ENCODE data around the gene LGALS1. TPM values are rescaled to one million over a fixed set of nuclear protein-coding genes. Genes with fewer than 3 reads are reported as not detected.

Gene LGALS1
- total and polyA plus RNA-seq, 2 donors: 482 to 554 TPM

DNA sequence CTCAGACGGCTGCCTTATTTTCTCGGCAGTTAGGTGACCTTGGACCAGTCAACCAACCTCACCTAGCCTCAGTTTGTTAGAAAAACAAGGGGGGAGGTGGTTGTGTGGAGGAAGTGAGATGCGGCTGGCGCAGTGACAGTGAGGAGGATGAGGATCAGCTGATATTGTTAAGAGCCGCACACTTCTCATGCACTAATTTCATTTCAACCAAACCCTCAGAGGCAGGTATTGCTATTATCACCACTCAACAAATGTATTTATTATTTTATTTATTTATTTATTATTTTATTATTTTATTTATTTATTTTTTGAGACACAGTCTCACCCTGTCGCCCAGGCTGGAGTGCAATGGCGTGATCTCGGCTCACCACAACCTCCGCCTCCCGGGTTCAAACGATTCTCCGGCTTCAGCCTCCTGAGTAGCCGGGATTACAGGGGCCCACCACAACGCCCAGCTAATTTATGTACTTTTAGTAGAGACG lies 2.1 kb downstream of the LGALS1 start:
- no peak for DNase-seq (ENCODE audit: low read depth in 6 of 9, low spot score in 9 of 9)

DNA sequence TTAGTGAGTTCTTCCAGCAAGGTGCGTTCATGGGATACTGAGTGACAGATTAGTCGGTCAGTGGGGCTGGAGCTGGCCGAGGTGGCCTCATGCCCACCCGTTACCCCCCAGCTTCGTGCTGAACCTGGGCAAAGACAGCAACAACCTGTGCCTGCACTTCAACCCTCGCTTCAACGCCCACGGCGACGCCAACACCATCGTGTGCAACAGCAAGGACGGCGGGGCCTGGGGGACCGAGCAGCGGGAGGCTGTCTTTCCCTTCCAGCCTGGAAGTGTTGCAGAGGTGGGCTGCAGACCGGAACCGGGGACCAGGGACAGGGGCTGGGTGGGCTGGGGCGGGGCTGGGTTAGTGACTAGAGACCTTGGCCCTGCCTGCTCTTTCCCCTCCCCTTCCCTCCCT lies 2.9 kb downstream of the LGALS1 start:
- H3K4me1 ChIP-seq (ENCODE audit: control insufficient read depth in 2 of 2, insufficient read depth in 2 of 2, low read length in 2 of 2): peaks cover 23 to 59% of the 10 kb centered on the region in 2 donors
- 90% methylated on average over 18 of the region's 18 CpGs for WGBS
- DNase-seq (ENCODE audit: low read depth in 6 of 9, low spot score in 9 of 9): no peak
- H3K4me3 ChIP-seq (ENCODE audit: low read length in 2 of 2): no peak overlapping the region
- peak overlapping the region in 1 of 2 donors; percentile 99 for H3K27ac ChIP-seq (ENCODE audit: low read depth in 1 of 2, low read length in 1 of 2)
- H3K9me3 ChIP-seq (ENCODE audit: control insufficient read depth in 2 of 2, insufficient read depth in 1 of 2, low read length in 1 of 2): peaks cover 0 to 4% of the 10 kb centered on the region in 2 donors
- peaks cover 0 to 2% of the 10 kb centered on the region in 2 donors for H3K27me3 ChIP-seq (ENCODE audit: control insufficient read depth in 2 of 2, insufficient read depth in 1 of 2, low read length in 1 of 2)
- H3K36me3 ChIP-seq (ENCODE audit: control insufficient read depth in 2 of 2, insufficient read depth in 2 of 2, low read length in 1 of 2): peaks cover 0 to 3% of the 10 kb centered on the region in 2 donors

More for the DNA sequence above, 2.1 kb downstream of the LGALS1 start:
- H3K9me3 ChIP-seq (ENCODE audit: control insufficient read depth in 2 of 2, insufficient read depth in 1 of 2, low read length in 1 of 2): peaks cover 0 to 4% of the 10 kb centered on the region in 2 donors
- peaks cover 0 to 3% of the 10 kb centered on the region in 2 donors for H3K36me3 ChIP-seq (ENCODE audit: control insufficient read depth in 2 of 2, insufficient read depth in 2 of 2, low read length in 1 of 2)
- WGBS: 58% methylated on average over 15 of the region's 15 CpGs
- peak overlapping the region; percentile 72 for H3K4me3 ChIP-seq (ENCODE audit: low read length in 2 of 2)
- peak overlapping the region; percentile 99 for H3K27ac ChIP-seq (ENCODE audit: low read depth in 1 of 2, low read length in 1 of 2)
- H3K27me3 ChIP-seq (ENCODE audit: control insufficient read depth in 2 of 2, insufficient read depth in 1 of 2, low read length in 1 of 2): peaks cover 0 to 2% of the 10 kb centered on the region in 2 donors
- peaks cover 31 to 68% of the 10 kb centered on the region in 2 donors for H3K4me1 ChIP-seq (ENCODE audit: control insufficient read depth in 2 of 2, insufficient read depth in 2 of 2, low read length in 2 of 2)

DNA sequence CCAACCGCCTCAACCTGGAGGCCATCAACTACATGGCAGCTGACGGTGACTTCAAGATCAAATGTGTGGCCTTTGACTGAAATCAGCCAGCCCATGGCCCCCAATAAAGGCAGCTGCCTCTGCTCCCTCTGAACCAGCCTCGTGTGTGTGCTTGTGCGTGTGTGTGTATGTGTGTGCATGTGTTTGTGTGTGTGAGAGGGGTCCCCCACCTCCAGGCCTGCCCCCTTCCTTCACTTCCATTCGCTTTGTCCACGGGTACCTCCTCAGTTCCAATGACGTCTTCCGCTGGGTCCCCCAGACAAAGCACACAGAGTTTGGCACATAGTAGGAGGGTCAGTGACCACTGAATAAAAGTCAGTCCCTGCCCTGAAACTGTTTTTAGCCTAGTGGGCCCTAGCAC lies 4.2 kb downstream of the LGALS1 start:
- H3K9me3 ChIP-seq (ENCODE audit: control insufficient read depth in 2 of 2, insufficient read depth in 1 of 2, low read length in 1 of 2): peaks cover 0 to 4% of the 10 kb centered on the region in 2 donors
- no peak for DNase-seq (ENCODE audit: low read depth in 6 of 9, low spot score in 9 of 9)
- WGBS: 92% methylated on average over 8 of the region's 8 CpGs
- no peak overlapping the region for H3K27ac ChIP-seq (ENCODE audit: low read depth in 1 of 2, low read length in 1 of 2)
- peaks cover 0 to 3% of the 10 kb centered on the region in 2 donors for H3K36me3 ChIP-seq (ENCODE audit: control insufficient read depth in 2 of 2, insufficient read depth in 2 of 2, low read length in 1 of 2)
- peaks cover 0 to 2% of the 10 kb centered on the region in 2 donors for H3K27me3 ChIP-seq (ENCODE audit: control insufficient read depth in 2 of 2, insufficient read depth in 1 of 2, low read length in 1 of 2)
- H3K4me3 ChIP-seq (ENCODE audit: low read length in 2 of 2): no peak overlapping the region
- H3K4me1 ChIP-seq (ENCODE audit: control insufficient read depth in 2 of 2, insufficient read depth in 2 of 2, low read length in 2 of 2): peaks cover 23 to 46% of the 10 kb centered on the region in 2 donors

- DNase-seq (ENCODE audit: low read depth in 6 of 9, low spot score in 9 of 9): no peak
- H3K36me3 ChIP-seq (ENCODE audit: control insufficient read depth in 2 of 2, insufficient read depth in 2 of 2, low read length in 1 of 2): peaks cover 0 to 3% of the 10 kb centered on the region in 2 donors
- WGBS: 97% methylated on average over 7 of the region's 7 CpGs
- peaks cover 0 to 2% of the 10 kb centered on the region in 2 donors for H3K27me3 ChIP-seq (ENCODE audit: control insufficient read depth in 2 of 2, insufficient read depth in 1 of 2, low read length in 1 of 2)
- H3K4me3 ChIP-seq (ENCODE audit: low read length in 2 of 2): no peak overlapping the region
- H3K27ac ChIP-seq (ENCODE audit: low read depth in 1 of 2, low read length in 1 of 2): no peak overlapping the region
- peaks cover 16 to 40% of the 10 kb centered on the region in 2 donors for H3K4me1 ChIP-seq (ENCODE audit: control insufficient read depth in 2 of 2, insufficient read depth in 2 of 2, low read length in 2 of 2)
- H3K9me3 ChIP-seq (ENCODE audit: control insufficient read depth in 2 of 2, insufficient read depth in 1 of 2, low read length in 1 of 2): peaks cover 0 to 4% of the 10 kb centered on the region in 2 donors
Measured at GRCh38 chr22:37680191-37680851, 4.9 kb downstream of the LGALS1 start.

GRCh38 chr22:37681001-37681424 lies 5.6 kb downstream of the LGALS1 start:
- no peak for DNase-seq (ENCODE audit: low read depth in 6 of 9, low spot score in 9 of 9)
- 92% methylated on average over 2 of the region's 2 CpGs for WGBS
- H3K9me3 ChIP-seq (ENCODE audit: control insufficient read depth in 2 of 2, insufficient read depth in 1 of 2, low read length in 1 of 2): peaks cover 0 to 4% of the 10 kb centered on the region in 2 donors
- peaks cover 11 to 39% of the 10 kb centered on the region in 2 donors for H3K4me1 ChIP-seq (ENCODE audit: control insufficient read depth in 2 of 2, insufficient read depth in 2 of 2, low read length in 2 of 2)
- peak overlapping the region in 1 of 2 donors; percentile 41 for H3K27ac ChIP-seq (ENCODE audit: low read depth in 1 of 2, low read length in 1 of 2)
- H3K36me3 ChIP-seq (ENCODE audit: control insufficient read depth in 2 of 2, insufficient read depth in 2 of 2, low read length in 1 of 2): peaks cover 0 to 3% of the 10 kb centered on the region in 2 donors
- H3K4me3 ChIP-seq (ENCODE audit: low read length in 2 of 2): no peak overlapping the region
- H3K27me3 ChIP-seq (ENCODE audit: control insufficient read depth in 2 of 2, insufficient read depth in 1 of 2, low read length in 1 of 2): peaks cover 0 to 2% of the 10 kb centered on the region in 2 donors

DNA sequence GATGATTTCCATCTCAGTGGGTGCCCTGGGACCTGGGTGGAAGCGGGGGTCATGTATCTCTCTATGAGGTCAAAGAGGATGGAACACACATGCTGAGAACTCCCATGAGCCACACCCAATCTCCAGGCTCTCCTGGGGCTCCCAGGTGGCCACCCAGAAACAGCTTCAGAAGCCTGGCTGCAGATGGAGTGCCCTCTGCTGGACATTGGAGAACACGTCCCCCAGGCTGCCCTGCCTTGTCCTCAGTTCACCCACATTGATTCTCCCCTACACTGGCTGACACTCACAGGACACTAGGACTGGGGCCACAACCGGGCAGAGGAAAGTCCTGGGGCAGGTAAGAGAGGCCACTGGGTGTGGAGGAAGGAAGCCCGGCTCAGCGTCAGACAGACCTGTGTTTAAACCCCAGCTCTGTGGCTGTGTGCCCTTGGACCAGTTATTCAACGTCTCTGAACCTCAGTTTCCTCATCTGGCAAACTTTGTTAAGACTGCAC lies 6.2 kb downstream of the LGALS1 start:
- no peak overlapping the region for H3K4me3 ChIP-seq (ENCODE audit: low read length in 2 of 2)
- H3K27ac ChIP-seq (ENCODE audit: low read depth in 1 of 2, low read length in 1 of 2): peak overlapping the region in 1 of 2 donors; percentile 41
- 37% methylated on average over 6 of the region's 6 CpGs for WGBS
- DNase-seq (ENCODE audit: low read depth in 6 of 9, low spot score in 9 of 9): peak in 4 of 9 donors; percentile 55 to 83 (median 76)
- H3K4me1 ChIP-seq (ENCODE audit: control insufficient read depth in 2 of 2, insufficient read depth in 2 of 2, low read length in 2 of 2): peaks cover 8 to 34% of the 10 kb centered on the region in 2 donors
- peaks cover 0 to 4% of the 10 kb centered on the region in 2 donors for H3K9me3 ChIP-seq (ENCODE audit: control insufficient read depth in 2 of 2, insufficient read depth in 1 of 2, low read length in 1 of 2)
- H3K36me3 ChIP-seq (ENCODE audit: control insufficient read depth in 2 of 2, insufficient read depth in 2 of 2, low read length in 1 of 2): peaks cover 0 to 3% of the 10 kb centered on the region in 2 donors
- peaks cover 0 to 2% of the 10 kb centered on the region in 2 donors for H3K27me3 ChIP-seq (ENCODE audit: control insufficient read depth in 2 of 2, insufficient read depth in 1 of 2, low read length in 1 of 2)

DNA sequence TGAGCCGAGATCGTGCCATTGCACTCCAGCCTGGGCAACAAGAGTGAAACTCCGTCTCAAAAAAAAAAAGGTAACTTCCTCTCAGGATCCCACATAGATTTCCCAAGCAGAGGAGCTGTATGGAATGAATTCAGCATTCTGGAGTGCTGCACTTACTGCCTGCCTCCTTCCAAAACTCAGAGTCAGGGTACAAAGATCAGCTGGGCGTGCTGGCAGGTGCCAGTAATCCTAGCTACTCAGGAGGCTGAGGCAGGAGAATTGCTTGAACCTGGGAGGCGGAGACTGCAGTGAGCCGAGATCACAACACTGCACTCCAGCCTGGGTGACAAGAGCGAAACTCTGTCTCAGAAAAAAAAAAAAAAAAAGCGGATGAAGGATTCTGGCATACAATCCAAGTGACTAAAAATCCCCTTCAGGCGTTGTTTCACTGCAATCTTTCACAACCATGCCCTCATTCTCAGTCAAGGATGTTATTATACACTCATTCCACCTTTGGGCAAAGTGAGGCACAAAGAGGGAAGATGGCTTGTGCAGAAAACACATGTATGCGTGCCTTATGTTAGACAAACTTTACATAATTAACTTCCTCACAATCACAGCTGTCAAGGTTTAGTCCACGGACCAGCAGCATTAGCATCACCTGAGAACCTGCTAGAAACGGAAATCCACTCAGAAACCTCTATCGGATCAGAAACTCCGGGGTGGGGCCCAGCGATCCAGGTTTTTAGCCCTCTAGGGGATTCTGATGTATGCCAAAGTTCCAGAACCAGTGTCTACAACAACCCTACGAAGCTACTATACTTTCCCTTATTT lies 9.6 kb downstream of the LGALS1 start:
- no peak for DNase-seq (ENCODE audit: low read depth in 6 of 9, low spot score in 9 of 9)
- peaks cover 15 to 18% of the 10 kb centered on the region in 2 donors for H3K36me3 ChIP-seq (ENCODE audit: control insufficient read depth in 2 of 2, insufficient read depth in 2 of 2, low read length in 1 of 2)
- no peaks in the 10 kb centered on the region for H3K27me3 ChIP-seq (ENCODE audit: control insufficient read depth in 2 of 2, insufficient read depth in 1 of 2, low read length in 1 of 2)
- H3K9me3 ChIP-seq (ENCODE audit: control insufficient read depth in 2 of 2, insufficient read depth in 1 of 2, low read length in 1 of 2): peaks cover 0 to 4% of the 10 kb centered on the region in 2 donors
- no peak overlapping the region for H3K4me3 ChIP-seq (ENCODE audit: low read length in 2 of 2)
- H3K27ac ChIP-seq (ENCODE audit: low read depth in 1 of 2, low read length in 1 of 2): no peak overlapping the region
- 93% methylated on average over 16 of the region's 16 CpGs for WGBS
- H3K4me1 ChIP-seq (ENCODE audit: control insufficient read depth in 2 of 2, insufficient read depth in 2 of 2, low read length in 2 of 2): peaks cover 9 to 26% of the 10 kb centered on the region in 2 donors

DNA sequence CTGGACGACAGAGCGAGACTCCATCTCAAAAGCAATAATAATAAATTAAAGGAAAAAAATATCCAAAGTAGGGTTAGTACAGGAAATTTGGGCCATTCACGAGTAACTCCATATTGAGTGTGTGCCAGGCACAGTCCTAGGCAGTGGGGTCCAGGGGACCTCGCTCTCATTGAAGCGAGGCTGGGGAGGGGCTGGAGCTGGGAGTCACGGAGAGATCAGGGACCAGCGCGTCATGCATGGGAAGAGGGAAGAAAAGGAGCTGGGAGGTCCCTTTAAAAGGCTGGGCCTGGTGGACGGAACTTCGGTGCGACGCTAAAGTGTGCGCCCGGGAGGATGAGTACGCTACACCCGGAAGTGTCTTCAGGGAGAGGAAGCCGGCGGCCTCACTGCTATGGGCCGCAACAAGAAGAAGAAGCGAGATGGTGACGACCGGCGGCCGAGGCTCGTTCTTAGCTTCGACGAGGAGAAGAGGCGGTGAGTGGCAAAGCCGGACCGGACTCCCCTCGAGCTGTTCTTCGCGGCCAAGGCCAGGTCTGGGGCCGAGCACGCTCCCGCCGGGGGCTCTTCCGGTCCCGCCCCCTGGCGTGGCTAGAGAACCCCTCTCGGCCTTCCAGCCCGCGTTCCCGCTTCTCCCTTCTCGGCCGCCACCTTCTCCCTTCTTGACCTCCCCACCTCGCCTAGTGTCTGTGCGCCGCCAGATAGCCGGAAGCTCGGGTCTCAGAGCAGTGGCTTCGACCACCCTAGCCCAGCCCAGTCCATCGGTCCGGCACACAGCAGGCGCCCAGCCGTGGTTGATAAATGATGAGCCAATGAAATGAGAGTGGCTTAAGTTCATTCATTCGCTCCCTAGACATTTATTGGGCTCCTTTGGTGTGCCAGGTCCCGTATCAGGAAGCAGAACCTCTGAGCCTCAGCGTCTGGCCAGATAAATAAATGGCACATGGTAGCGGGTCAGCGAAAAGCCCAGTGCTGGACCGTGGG lies 10.9 kb downstream of the LGALS1 start, which contains the start of gene NOL12:
TSS of gene NOL12 (plus strand) at position 342 of the 981 bp plus-strand sequence. CDS start at position 392, 50 bp downstream.
- Histone ChIP-seq H3K27me3 (ENCODE audit: control insufficient read depth in 2 of 2, insufficient read depth in 1 of 2, low read length in 1 of 2) (no peaks in the 10 kb centered on the region), H3K4me3 (ENCODE audit: low read length in 2 of 2) (peak within 1 kb of the TSS; percentile 88 to 93), H3K9me3 (ENCODE audit: control insufficient read depth in 2 of 2, insufficient read depth in 1 of 2, low read length in 1 of 2) (peaks cover 0 to 4% of the 10 kb centered on the region in 2 donors), H3K36me3 (ENCODE audit: control insufficient read depth in 2 of 2, insufficient read depth in 2 of 2, low read length in 1 of 2) (peaks cover 26 to 27% of the 10 kb centered on the region in 2 donors), H3K27ac (ENCODE audit: low read depth in 1 of 2, low read length in 1 of 2) (peak within 1 kb of the TSS; percentile 38 to 56), H3K4me1 (ENCODE audit: control insufficient read depth in 2 of 2, insufficient read depth in 2 of 2, low read length in 2 of 2) (peaks cover 6 to 22% of the 10 kb centered on the region in 2 donors)
- DNase-seq (ENCODE audit: low read depth in 6 of 9, low spot score in 9 of 9): peak in 8 of 9 donors; percentile 68 to 93 (median 80)
- 4% methylated on average over 62 of the region's 62 CpGs for WGBS

Measured in thymus (tissue), 11 donors.